ENCODE results near the gene AIF1L. TPM values are rescaled to one million over a fixed set of nuclear protein-coding genes. Genes with fewer than 3 reads are reported as not detected.

The AIF1L gene
- total RNA-seq, 1 experiment from 2014 or later = 6.0 TPM

GRCh38 chr9:131111854-131112311 is 15.6 kb downstream of the AIF1L start:
- TF ChIP-seq CTCF (IDR thresholded peaks at IDR 0.05) (no peak), TCF7L2 (IDR thresholded peaks at IDR 0.05; ENCODE audit: low read depth, low read length) (no peak), POLR2AphosphoS5 (IDR thresholded peaks at IDR 0.05; ENCODE audit: low read depth, low read length) (no peak), SIN3A (IDR thresholded peaks at IDR 0.05; ENCODE audit: borderline replicate concordance, insufficient read depth, low read depth, low read length) (no peak)
- TF ChIP-seq, protein P1, sequence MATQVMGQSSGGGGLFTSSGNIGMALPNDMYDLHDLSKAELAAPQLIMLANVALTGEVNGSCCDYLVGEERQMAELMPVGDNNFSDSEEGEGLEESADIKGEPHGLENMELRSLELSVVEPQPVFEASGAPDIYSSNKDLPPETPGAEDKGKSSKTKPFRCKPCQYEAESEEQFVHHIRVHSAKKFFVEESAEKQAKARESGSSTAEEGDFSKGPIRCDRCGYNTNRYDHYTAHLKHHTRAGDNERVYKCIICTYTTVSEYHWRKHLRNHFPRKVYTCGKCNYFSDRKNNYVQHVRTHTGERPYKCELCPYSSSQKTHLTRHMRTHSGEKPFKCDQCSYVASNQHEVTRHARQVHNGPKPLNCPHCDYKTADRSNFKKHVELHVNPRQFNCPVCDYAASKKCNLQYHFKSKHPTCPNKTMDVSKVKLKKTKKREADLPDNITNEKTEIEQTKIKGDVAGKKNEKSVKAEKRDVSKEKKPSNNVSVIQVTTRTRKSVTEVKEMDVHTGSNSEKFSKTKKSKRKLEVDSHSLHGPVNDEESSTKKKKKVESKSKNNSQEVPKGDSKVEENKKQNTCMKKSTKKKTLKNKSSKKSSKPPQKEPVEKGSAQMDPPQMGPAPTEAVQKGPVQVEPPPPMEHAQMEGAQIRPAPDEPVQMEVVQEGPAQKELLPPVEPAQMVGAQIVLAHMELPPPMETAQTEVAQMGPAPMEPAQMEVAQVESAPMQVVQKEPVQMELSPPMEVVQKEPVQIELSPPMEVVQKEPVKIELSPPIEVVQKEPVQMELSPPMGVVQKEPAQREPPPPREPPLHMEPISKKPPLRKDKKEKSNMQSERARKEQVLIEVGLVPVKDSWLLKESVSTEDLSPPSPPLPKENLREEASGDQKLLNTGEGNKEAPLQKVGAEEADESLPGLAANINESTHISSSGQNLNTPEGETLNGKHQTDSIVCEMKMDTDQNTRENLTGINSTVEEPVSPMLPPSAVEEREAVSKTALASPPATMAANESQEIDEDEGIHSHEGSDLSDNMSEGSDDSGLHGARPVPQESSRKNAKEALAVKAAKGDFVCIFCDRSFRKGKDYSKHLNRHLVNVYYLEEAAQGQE (IDR thresholded peaks at IDR 0.05; ENCODE audit: insufficient read depth in 1 of 2, low read depth in 2 of 2, low read length in 1 of 2) = no peak
- POLR2A ChIA-PET = no interaction called here
- in situ Hi-C loops (cut with HindIII; ENCODE audit: low pct_unique_long_range_greater_than_20kb, low sequenced_read_pairs) (no loop called here), intact Hi-C loops (cut with micrococcal nuclease; ENCODE audit: unreplicated experiment) (no loop called here)
- no TSS peak for BruUV-seq (replicated peaks)
- no peak for DNase-seq (ENCODE audit: low read depth, low spot score)
- ATAC-seq = no peak
- Histone ChIP-seq H3K27me3 (ENCODE audit: control insufficient read depth, insufficient read depth, low read length) (no peaks in the 10 kb centered on the region), H3K36me3 (ENCODE audit: control insufficient read depth, insufficient read depth, low read length) (no peaks in the 10 kb centered on the region), H3K4me3 (ENCODE audit: low read depth in 2 of 2, low read length in 2 of 2) (no peak overlapping the region), H3K4me1 (ENCODE audit: control insufficient read depth, insufficient read depth, low read length) (no peaks in the 10 kb centered on the region), H3K9me3 (ENCODE audit: control insufficient read depth, insufficient read depth, low read depth, low read length) (no peaks in the 10 kb centered on the region), H3K27ac (ENCODE audit: low read length) (no peak overlapping the region)
- CTCF ChIA-PET = interaction anchor here (0.6 kb wide), 1 partner anchor 49 kb away, joined by 5 read pairs; no protein-coding TSS in a partner anchor

- Histone ChIP-seq H3K4me3 (ENCODE audit: low read depth in 2 of 2, low read length in 2 of 2) (no peak overlapping the region), H3K4me1 (ENCODE audit: control insufficient read depth, insufficient read depth, low read length) (no peaks in the 10 kb centered on the region), H3K36me3 (ENCODE audit: control insufficient read depth, insufficient read depth, low read length) (no peaks in the 10 kb centered on the region), H3K27ac (ENCODE audit: low read length) (no peak overlapping the region), H3K27me3 (ENCODE audit: control insufficient read depth, insufficient read depth, low read length) (no peaks in the 10 kb centered on the region), H3K9me3 (ENCODE audit: control insufficient read depth, insufficient read depth, low read depth, low read length) (no peaks in the 10 kb centered on the region)
- CTCF ChIA-PET = no interaction called here
- intact Hi-C loops (cut with micrococcal nuclease; ENCODE audit: unreplicated experiment) = no loop called here
- ATAC-seq (no peak), DNase-seq (ENCODE audit: low read depth, low spot score) (no peak)
- no TSS peak for BruUV-seq (replicated peaks)
- no peak for TF ChIP-seq SIN3A (IDR thresholded peaks at IDR 0.05; ENCODE audit: borderline replicate concordance, insufficient read depth, low read depth, low read length)
- TF ChIP-seq, protein P1 (IDR thresholded peaks at IDR 0.05; ENCODE audit: insufficient read depth in 1 of 2, low read depth in 2 of 2, low read length in 1 of 2) = no peak
- no peak for TF ChIP-seq CTCF (IDR thresholded peaks at IDR 0.05)
- TF ChIP-seq TCF7L2 (IDR thresholded peaks at IDR 0.05; ENCODE audit: low read depth, low read length) = no peak
- TF ChIP-seq POLR2AphosphoS5 (IDR thresholded peaks at IDR 0.05; ENCODE audit: low read depth, low read length) = no peak
- in situ Hi-C loops (cut with HindIII; ENCODE audit: low pct_unique_long_range_greater_than_20kb, low sequenced_read_pairs) = no loop called here
- POLR2A ChIA-PET = no interaction called here
Observed at GRCh38 chr9:131112374-131113154, 16.2 kb downstream of the AIF1L start.

Data from Panc1 (cell line).